Upper lobe of right lung (tissue), 1 donor: ENCODE data around the gene SH2D2A. TPM values are rescaled to one million over a fixed set of nuclear protein-coding genes. Genes with fewer than 3 reads are reported as not detected.

Experiments
- ATAC-seq: fragments of 200-7000 bp; cut with Tn5 transposase; one replicate; pipeline ENCODE4 v1.9.1; 2020; ENCODE audit warnings: mild to moderate bottlenecking, moderate library complexity
- DNase-seq: peaks from one replicate; pipeline ENCODE4 v3.0.0-alpha.2; 2020
- H3K27ac ChIP-seq: fragments of 200-600 bp; one replicate; pipeline ENCODE4 v1.8.0; 2022
- H3K27me3 ChIP-seq: fragments of 200-600 bp; one replicate; pipeline ENCODE4 v1.8.0; 2022; ENCODE audit warnings: mild to moderate bottlenecking
- H3K36me3 ChIP-seq: fragments of 200-600 bp; one replicate; pipeline ENCODE4 v1.8.0; 2022
- H3K4me1 ChIP-seq: fragments of 200-600 bp; one replicate; pipeline ENCODE4 v1.8.0; 2022
- H3K4me3 ChIP-seq: fragments of 200-600 bp; one replicate; pipeline ENCODE4 v1.8.0; 2022; ENCODE audit warnings: mild to moderate bottlenecking
- H3K9me3 ChIP-seq: fragments of 200-600 bp; one replicate; pipeline ENCODE4 v1.8.0; 2022
- intact Hi-C: fragments of 100-400 bp; cut with DNase I; formaldehyde crosslinking; loops from one replicate; pipeline ENCODE4 v1.11.0; 2022
- total RNA-seq: library from RNA; stranded (reverse); fragmentation: NEBNext Ultra II Directional; extraction: Animal tissue kit (Norgen Biotek cat#: 25700); gene quantifications from one replicate; pipeline ENCODE4 v1.2.1, GENCODE V29; 2021
- TF ChIP-seq, protein P1 (sequence below): fragments of 200-600 bp; IDR thresholded peaks from one replicate; pipeline ENCODE4 v1.8.0; 2022; ENCODE audit warnings: antibody characterized with exemption
- donor health status: DM: no; HTN: yes; CAD: no; lungs with severe emphysema.

The SH2D2A gene
- total RNA-seq, 1 donor from 2014 or later, result 3.8 TPM

DNA sequence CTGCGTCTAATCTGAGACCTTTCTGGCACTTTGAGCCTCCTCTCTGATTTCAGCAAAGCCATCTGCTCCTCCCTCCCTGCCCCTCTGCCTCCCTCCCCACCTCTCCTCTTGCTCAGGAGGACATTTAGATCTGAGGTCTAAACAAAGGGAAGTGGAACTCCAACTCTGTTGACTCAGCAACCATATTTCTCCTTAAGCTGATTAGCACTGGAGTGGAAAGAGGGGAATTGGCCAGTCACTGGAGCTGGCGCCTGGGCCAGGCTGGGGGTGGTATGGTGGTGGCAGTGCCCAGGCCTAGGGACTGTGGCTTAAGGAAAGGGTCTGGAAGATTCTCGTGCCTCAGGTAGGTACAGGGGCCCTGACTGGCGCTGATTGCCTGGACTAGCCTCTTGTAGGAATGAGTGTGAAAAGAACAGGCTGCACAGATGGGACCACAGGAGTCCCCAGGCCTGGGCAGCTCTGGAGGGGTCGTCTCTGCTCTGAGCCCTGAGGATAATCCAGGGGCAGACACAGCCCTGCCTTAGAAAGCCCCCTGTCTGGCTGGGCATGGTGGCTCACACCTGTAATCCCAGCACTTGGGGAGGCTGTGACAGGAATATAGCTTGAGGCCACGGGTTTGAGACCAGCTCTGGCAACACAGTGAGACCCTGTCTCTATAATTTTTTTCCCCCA is 11.9 kb downstream of the SH2D2A start:
- TF ChIP-seq, protein P1, sequence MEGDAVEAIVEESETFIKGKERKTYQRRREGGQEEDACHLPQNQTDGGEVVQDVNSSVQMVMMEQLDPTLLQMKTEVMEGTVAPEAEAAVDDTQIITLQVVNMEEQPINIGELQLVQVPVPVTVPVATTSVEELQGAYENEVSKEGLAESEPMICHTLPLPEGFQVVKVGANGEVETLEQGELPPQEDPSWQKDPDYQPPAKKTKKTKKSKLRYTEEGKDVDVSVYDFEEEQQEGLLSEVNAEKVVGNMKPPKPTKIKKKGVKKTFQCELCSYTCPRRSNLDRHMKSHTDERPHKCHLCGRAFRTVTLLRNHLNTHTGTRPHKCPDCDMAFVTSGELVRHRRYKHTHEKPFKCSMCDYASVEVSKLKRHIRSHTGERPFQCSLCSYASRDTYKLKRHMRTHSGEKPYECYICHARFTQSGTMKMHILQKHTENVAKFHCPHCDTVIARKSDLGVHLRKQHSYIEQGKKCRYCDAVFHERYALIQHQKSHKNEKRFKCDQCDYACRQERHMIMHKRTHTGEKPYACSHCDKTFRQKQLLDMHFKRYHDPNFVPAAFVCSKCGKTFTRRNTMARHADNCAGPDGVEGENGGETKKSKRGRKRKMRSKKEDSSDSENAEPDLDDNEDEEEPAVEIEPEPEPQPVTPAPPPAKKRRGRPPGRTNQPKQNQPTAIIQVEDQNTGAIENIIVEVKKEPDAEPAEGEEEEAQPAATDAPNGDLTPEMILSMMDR, result no peak
- peaks cover 17% of the 10 kb centered on the region for H3K4me1 ChIP-seq
- peak; percentile 71 for ATAC-seq
- no peaks in the 10 kb centered on the region for H3K27me3 ChIP-seq
- H3K27ac ChIP-seq, result no peak overlapping the region
- no peak overlapping the region for H3K4me3 ChIP-seq
- DNase-seq, result no peak
- no peaks in the 10 kb centered on the region for H3K9me3 ChIP-seq
- H3K36me3 ChIP-seq, result peaks cover 24% of the 10 kb centered on the region
- intact Hi-C loops, result no loop called here

DNA sequence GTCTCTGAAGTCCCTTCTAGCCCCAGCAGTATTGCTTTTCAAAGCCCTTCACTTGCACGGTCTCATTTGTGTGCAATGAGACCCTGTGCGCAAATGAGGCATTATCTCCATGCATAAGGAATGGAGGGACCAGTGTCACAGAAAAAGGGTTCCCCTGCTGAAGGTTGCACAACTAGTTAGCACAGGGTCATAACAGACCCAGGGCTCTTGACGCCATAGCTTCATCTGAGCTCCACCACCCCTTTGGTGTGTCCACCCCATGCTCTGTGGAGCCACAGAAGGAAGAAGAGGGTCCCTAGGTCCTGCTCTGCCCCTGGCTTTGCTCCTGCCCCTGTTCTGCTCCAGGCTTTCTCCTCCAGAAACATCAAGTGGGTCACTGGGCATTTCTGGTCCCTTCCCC is 12.6 kb downstream of the SH2D2A start:
- Histone ChIP-seq H3K27me3 (no peaks in the 10 kb centered on the region), H3K4me3 (no peak overlapping the region), H3K4me1 (peaks cover 17% of the 10 kb centered on the region), H3K36me3 (peaks cover 30% of the 10 kb centered on the region), H3K9me3 (no peaks in the 10 kb centered on the region), H3K27ac (no peak overlapping the region)
- DNase-seq (no peak), ATAC-seq (no peak)
- TF ChIP-seq, protein P1, result no peak
- intact Hi-C loops, result no loop called here

DNA sequence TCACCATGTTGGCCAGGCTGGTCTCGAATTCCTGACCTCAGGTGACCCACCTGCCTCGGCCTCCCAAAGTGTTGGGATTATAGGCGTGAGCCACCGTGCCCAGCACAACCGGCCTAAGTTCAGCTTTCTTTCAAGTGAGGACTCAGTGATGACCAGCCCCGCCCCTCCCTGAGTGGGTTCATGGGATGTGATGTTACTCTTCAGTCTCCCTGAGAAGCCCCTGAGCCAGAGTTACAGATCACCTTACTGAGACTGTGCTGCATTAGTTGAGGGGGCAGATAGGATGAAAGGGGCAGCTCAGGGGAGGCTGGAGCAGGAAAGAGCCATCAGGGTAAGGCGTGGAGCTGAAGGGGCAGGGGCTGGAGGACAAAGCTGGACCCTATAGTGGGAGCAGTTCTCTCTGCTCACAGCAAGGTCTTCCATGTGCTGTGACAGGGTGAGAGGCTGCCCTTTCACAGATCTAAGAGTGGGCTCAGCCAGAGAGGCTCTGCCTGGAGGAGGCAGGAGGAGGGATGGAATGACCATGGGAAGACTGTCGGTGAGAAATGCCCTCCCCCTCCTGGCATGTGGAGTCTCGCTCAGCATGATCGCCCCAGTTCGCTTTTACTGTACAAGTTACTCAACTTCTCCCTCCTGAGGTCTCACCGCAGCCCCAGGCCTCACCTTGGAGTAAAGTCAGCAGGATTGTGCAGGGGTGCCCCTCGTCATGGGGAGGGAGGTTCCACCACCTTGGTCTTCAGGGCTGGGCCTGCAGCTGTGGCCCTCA is 13.4 kb downstream of the SH2D2A start:
- Histone ChIP-seq H3K36me3 (peaks cover 38% of the 10 kb centered on the region), H3K4me1 (peaks cover 17% of the 10 kb centered on the region), H3K9me3 (no peaks in the 10 kb centered on the region), H3K27me3 (no peaks in the 10 kb centered on the region), H3K4me3 (no peak overlapping the region), H3K27ac (no peak overlapping the region)
- ATAC-seq, result no peak
- TF ChIP-seq, protein P1, result no peak
- no peak for DNase-seq
- intact Hi-C loops, result no loop called here

DNA sequence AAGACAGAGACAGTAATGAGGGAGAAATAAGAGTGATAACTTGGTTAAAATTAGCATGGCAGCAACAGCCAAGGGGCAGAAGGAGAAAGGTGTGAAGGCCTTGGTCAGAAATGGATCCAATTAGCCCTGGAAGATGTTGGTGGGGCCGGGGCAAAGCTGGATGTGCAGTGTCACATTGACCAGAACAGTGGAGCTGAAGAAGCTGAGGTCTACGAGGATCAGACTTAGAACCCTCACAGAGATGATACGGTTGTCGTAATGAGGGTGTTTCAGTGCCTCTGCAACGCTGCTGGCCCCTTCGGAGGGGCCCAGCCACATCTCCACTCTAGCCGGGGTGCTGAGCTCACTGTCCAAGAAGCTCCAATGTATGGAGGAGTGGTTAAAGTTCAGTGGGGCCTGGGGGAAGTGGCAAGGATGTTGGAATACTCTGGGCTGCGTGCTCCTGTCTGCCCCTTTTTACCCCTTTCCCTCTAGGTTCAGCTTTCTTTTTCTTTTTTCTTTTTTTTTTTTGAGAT is 14.2 kb downstream of the SH2D2A start:
- peaks cover 46% of the 10 kb centered on the region for H3K36me3 ChIP-seq
- H3K27ac ChIP-seq, result no peak overlapping the region
- H3K27me3 ChIP-seq, result no peaks in the 10 kb centered on the region
- peaks cover 17% of the 10 kb centered on the region for H3K4me1 ChIP-seq
- intact Hi-C loops, result no loop called here
- TF ChIP-seq, protein P1, result no peak
- H3K9me3 ChIP-seq, result no peaks in the 10 kb centered on the region
- DNase-seq (no peak), ATAC-seq (no peak)
- H3K4me3 ChIP-seq, result no peak overlapping the region

DNA sequence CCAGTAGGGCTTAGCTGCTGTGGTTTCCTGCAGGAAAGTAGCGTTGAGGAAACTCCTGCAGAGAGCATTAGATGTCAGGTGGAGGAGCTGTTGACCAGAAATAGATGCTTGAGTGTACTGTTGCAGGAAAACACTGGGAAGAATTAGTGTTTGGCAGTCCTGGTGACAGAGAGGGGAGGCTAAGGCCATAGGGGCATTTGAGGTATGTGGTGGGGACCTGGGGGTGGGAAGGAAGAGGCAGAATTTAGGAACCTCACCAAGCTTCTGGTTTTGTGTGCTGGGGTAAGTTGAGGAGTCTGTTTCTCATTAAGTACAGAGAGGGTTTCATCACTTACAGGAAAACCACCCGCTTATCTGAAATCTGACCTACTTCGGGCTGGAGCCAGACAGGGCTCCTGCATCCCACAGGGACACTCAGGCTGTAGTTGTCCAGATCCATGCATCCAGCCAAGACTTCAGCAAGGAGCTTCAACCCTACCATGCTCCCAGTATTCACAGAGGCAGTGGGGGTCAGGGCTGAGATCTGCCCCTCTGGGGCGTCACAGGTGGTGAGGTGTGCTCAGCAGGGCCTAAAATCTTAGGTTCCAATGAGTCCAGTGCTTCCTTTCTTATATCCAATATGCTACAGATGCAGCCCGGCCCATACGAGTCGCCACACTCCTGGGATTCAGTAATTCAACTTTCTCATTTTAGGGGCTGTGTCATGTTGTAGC is 15.1 kb downstream of the SH2D2A start:
- no peak overlapping the region for H3K27ac ChIP-seq
- H3K4me3 ChIP-seq, result no peak overlapping the region
- intact Hi-C loops, result no loop called here
- no peak for DNase-seq
- no peaks in the 10 kb centered on the region for H3K9me3 ChIP-seq
- ATAC-seq, result no peak
- H3K27me3 ChIP-seq, result no peaks in the 10 kb centered on the region
- TF ChIP-seq, protein P1, result no peak
- peaks cover 55% of the 10 kb centered on the region for H3K36me3 ChIP-seq
- peaks cover 17% of the 10 kb centered on the region for H3K4me1 ChIP-seq
